Mucosa of gallbladder (tissue), 1 donor: Measurements from ENCODE around the gene SPNS3. TPM values are rescaled to one million over a fixed set of nuclear protein-coding genes. Genes with fewer than 3 reads are reported as not detected.

Experiments used
- DNase-seq: peaks from one replicate; pipeline ENCODE4 v3.0.0-alpha.2; 2020; ENCODE audit warnings: low spot score
- total RNA-seq: library from RNA; stranded (reverse); gene quantifications from one replicate; pipeline ENCODE4 v1.2.1, GENCODE V29; 2021
- donor health status: DM: no; HTN: no; CAD: no.

Gene SPNS3, protein sequence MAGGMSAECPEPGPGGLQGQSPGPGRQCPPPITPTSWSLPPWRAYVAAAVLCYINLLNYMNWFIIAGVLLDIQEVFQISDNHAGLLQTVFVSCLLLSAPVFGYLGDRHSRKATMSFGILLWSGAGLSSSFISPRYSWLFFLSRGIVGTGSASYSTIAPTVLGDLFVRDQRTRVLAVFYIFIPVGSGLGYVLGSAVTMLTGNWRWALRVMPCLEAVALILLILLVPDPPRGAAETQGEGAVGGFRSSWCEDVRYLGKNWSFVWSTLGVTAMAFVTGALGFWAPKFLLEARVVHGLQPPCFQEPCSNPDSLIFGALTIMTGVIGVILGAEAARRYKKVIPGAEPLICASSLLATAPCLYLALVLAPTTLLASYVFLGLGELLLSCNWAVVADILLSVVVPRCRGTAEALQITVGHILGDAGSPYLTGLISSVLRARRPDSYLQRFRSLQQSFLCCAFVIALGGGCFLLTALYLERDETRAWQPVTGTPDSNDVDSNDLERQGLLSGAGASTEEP
- total RNA-seq: 1.8 TPM

DNA sequence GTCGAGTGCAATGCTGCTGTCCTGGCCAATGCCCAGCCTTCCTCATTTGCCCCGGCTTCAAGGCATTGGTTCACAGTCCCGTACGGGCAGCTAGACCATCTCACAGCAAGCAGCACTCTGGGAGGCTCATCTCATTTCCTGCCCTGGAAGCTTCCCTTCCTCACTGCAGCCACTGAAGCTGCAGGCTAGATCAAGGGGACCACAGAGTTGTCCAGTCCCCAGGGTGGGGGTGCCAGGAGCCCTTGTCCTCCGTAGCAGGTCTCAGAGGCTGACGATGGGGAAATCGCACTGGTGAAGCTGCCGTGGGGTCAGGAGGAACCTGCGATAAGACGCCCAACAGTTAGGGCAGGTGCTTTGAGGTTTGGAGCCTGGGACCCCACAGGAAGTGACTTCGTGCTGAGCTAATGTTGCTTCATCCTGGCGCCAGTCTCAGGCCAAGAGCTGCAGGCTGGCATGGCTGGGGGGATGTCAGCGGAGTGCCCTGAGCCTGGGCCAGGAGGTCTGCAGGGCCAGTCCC is at the start of gene SPNS3:
Gene SPNS3, plus strand, starts transcription at position 426 of the 517 bp plus-strand sequence. Its CDS starts 28 bp downstream, at position 454.
- DNase-seq: no peak

DNA sequence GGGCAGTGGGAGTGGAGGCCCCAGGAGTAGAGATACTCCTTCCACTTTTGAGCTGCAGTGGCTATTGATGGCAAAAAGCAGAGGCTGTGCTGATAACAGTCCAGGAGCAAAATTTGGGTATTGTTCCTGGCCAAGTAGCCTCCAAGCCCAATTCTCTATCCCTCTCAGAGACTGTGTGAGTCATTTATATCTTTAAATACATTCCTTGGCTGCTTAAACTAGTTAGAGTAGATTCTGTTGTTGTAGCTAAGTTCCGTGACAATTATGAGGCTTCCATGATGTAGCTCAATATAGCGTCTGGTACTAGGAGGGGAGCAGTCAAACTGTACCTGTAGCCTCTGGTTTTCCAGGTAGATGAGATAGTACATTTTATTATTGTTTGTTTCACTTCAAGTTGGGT is 47.3 kb upstream of the SPNS3 start:
- DNase-seq: no peak

DNA sequence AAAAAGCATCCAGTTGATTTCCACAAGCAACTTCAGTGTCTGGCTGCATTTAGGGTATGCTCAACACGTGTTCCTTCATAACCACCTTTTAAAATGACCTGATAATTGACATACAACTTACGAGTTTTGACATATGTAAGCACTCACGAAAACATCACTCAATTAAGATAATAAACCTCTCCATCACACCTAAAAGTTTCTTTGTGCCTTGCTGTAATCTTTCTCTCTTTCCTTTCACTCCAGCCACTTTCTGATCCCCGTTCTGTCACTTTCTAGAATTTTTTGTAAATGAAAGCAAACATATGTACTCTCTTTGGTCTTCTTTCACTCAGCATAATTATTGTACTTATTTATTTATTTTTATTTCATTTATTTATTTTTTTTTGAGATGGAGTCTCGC is 46.6 kb upstream of the SPNS3 start:
- DNase-seq: no peak

DNA sequence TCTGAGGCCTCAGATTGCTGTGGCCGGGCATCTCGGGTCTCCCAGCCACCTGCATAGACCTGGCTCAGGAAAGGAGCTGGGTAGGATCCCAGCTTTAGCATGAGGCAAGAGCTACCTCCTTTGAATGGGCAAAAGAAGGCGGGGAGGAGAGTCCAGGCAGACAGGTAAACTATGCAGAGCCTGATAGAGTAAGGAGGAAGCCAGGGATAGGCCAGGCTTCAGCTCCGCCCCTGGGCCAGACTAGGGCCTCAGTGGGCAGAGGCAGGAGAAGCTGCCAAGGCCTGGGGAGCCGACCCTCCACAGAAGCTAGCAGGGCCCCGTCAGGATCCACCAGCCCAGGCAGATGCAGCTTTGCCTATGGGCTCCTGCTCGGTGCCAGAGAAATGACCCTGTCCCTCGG is 44.7 kb upstream of the SPNS3 start:
- no peak for DNase-seq

DNA sequence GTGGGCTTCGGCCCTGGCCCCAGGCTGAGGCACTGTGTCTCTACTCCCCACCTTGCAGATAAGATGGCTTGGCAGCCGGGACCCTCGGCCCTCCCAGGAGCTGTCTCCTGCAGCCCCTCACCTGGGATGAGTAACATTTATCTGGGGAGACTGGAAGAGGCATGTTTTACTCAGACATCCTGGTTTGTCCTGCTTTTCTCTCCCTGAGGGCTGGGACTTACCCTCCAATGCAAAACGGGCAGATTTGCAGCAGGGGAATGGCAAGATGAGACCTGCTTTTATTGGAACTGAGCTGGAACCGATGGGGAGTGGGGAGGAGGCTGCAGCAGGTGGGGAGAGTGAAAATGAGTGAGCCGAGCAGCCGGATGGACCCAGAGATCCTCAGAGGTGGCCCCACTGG is 39.9 kb upstream of the SPNS3 start:
- no peak for DNase-seq

DNA sequence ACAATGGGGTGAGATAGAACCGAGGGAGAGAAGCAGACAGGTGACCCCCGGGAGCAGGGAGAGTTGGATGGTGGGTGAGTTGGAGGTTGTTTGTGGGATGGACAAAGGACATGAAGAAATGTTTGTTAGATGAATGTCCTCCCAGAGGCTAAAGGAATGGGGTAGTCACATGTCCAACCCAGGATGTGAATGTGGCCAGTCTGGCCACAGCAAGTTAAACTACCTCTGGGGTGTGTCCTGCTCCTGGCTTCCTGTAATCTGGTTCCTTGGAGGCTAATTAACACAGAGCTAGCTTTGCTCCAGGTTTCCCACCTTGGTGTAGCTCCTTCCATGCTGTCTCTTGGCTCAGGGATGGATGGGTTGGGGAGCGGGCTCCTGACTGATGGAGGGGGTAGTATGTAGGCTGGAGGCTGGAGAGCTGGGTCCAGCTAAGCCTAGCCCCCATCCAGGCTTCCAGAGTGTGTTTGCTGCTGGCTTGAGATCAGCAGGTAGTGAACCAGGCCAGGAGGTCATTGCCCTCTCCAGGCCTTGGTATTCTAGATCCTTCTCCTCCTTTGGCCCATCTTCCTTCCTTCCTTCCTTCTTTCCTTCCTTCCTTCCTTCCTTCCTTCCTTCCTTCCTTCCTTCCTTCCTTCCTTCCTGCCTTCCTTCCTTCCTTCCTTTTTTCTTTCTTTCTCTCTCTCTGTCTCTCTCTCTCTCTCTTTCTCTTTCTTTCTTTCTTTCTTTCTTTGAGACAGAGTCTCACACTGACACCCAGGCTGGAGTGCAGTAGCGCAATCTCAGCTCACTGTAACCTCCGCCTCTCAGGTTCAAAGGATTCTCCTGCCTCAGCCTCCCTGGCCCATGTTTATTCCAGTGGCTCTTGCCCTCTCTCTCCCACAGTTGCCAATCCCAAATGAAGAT is 39.3 kb upstream of the SPNS3 start:
- DNase-seq: no peak

DNA sequence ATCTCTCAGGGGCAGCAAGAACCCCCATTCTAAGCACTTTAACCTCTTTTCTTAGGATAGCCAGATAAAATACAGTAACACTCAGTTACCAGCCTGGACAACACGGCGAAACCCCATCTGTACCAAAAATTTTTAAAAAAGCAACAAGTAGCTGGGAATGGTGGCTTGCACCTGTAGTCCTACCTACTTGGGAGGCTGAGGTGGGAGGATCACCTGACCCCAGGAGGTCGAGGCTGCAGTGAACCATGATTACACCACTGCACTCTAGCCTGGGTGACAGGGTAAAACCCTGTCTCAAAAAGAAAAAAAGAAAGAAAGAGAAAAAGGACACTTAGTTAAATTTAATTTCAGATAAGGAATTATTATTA is 38.6 kb upstream of the SPNS3 start:
- no peak for DNase-seq

DNA sequence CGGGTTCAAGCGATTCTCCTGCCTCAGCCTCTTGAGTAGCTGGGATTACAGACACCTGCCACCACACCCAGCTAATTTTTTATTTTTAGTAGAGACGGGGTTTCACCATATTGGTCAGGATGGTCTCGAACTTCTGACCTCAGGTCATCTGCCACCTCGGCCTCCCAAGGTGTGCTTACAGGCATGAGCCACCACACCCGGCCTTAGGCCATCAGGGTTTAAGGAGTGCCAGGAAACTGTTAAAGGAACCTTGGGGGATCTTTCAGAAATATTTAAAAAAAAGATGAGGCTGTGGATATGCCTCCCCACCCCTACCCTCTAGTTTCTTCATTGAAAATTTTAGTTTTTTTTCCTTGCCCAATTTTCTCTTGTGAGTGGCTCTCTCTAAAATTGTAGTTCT is 35.9 kb upstream of the SPNS3 start:
- no peak for DNase-seq

DNA sequence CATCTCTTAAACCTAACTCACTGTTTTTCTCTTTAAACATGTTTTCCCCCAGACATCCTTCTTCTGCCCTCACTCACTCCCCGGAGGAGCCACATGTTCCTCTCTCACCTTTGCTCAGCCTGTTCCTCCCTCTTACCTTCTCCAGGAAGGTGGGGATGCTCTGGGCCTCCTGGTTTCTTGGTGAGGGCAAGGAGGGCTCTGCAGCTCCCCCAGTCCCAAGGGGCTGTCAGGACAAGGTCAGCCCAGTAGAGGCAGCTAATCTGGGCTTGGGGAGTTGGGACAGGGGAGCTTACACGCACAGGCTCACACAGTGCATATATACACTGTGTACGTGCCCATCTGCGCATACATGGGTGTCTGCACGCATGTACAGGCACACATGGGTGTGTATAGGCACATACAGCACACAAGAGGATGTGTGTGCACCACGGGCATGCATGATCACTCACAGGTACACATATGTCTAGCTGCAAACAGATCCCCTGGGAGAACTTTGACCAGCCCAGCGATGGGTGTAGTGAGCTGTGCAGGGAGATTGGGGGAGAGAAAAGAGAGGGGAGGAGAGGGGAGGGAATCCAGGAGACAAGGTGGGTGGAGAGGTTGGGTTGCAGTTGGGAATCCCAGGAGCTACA is 28.6 kb upstream of the SPNS3 start:
- DNase-seq: no peak

DNA sequence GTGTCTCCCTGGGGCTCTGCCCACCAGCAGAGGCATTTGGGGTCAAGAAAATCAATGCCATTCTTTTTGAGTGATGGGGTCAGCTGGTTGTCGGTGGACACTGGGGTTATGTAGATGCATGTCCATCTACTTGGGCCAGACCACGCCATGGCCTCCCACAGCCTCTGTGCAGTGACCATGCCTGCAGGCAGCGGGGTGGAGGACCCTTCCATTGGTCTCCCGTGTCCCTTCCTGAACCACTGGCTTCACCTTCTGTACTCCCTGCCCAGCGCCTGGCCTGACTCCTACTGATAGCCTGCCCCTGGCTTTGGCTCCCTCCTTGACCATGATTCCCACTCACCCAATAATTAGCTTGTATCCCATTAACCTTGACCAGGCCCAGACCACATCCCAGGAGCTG is 28.0 kb upstream of the SPNS3 start:
- no peak for DNase-seq

DNA sequence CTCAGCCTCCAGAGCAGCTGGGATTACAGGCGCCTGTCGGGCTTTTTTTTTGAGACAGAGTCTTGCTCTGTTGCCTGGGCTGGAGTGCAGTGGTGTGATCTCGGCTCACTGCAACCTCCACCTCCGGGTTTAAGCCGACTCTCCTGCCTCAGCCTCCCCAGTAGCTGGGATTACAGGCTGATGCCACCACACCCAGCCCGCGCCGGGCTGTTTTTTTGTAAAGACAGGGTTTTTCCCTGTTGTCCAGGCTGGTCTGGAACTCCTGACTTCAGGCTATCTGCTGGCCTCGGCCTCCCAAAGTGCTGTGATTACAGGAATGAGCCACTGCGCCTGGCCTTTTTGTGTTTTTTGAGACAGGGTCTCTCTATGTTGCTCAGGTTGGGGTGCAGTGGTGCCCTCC is 27.4 kb upstream of the SPNS3 start:
- DNase-seq: no peak

DNA sequence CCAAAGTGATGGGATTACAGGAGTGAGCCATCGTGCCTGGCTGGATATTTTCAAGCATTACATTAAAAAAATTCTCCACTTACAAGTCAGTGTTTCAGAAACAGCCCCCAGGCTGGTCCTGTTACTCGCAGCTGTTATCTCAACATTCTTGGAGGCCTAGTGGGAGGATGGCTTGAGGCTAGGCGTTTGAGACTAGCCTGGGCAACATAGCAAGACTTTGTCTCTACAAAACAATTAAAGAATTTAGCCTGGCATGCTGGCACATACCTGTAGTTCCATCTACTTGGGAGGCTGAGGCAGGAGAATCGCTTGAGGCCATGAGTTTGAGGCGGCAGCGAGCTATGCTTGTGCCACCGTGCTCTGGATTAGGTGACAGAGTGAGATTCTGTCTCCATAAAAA is 26.5 kb upstream of the SPNS3 start:
- DNase-seq: no peak

DNA sequence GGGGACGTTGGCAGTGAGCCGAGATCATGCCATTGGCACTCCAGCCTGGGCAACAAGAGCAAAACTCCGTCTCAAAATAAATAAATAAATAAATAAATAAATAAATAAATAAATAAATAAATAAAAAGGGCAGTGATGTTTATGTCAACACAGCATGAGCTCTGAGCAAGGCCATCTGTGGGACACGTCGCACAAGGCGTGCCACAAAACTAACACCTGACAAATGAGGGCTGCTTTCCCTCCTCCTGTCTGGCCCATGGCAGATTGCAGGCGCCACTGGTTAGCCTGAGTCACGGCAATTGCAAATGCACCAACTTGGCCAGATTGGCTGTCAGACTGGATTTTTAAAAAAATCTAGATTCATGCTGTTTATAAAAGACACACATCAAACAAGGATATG is 25.9 kb upstream of the SPNS3 start:
- no peak for DNase-seq

DNA sequence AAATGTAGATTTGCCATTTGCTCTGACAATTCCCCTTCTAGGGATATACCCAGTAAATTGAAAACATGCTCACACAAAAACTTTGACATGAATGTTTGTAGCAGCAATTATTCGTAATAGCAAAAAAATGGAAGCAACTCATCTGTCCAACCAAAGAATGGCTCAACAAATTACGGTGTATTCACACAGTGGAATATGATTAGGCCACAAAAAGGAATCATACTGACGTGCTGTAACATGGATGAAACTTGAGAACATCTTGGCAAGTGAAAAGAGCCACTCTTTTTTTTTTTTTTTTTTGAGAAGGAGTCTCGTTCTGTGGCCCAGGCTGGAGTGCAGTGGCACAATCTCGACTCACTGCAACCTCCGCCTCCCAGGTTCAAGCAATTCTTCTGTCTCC is 24.1 kb upstream of the SPNS3 start:
- no peak for DNase-seq

DNA sequence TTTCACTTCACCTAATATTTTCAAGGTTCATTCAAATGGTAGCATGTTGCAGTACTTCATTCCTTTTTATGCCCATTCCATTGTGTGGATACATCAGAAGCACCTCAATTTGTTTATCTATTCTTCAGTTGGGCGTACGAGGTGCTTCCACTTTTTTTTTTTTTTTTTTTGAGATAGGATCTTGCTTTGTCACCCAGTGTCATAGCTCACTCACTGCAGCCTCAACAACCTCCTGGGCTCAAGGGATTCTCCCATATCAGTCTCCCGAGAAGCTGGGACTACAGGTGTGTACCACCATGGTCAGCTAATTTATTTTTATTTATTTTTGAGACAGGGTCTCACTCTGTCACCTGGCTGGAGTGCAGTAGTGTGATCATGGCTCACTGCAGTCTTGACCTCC is 22.5 kb upstream of the SPNS3 start:
- DNase-seq: no peak

DNA sequence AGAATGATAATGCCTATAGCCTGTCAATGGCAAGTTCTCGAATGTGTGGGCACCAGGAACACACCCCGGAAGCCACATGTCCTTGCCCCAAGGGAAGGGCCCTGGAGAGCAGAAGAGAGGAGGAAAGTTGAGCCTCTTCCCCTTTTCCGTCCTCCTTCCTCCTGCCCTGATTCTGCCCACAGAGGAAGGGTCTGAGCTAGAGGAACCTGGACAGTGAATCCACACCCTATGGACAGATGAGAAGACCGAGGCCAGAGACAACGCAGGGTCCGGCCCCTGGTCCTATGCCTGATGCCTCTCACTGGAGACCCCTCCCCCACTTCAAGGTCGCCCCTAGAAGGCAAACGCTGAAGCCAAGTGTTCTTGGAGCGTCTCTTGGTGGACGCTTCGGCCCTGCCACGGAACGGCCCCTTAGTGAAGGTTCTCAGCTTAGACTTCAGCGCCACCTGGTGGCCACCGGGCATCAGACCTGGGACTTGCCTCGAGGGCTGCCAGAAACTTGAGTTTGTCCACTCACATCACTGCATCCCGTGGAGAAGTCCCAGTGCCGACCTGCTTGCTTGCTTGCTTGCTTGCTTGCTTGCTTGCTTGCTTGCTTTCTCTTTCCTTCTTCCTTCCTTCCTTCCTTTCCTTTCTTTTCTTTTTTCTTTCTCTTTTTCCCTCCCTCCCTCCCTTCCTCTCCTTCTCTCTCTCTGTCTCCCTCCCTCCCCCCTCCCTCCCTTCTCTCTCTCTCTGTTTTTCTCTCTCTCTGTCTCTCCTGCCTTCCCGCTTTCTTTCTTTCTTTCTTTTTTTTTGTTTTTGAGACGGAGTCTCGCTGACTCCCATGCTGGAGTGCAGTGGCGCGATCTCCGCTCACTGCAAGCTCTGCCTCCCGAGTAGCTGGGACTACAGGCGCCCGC is 20.6 kb upstream of the SPNS3 start:
- DNase-seq: peak; percentile 94

DNA sequence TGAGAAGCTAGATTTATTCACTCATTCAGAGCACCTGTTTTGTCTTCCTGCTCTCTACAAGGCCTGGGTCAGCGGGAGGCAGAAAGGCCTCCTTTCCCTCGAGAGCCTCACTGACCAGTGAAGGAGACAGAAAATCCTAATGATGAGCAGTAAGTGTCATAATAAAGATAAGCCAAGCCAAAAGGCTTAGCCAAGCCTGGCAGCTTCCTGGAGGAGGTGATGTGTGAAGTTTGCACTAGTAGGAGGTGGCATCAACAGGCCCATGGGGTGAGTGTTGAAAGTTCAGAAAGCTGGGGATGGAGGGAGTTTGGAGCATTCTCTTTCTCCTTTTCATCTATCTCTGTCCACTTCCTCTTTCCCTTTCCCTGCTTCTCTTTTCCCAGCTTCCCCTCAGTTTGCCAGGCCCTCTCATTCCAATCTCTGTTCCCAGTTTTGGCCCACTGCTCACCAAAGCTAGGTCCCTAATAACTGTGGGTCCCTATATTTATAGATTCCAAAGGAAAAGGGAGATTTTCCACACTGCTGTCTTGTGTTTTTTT is 16.5 kb upstream of the SPNS3 start:
- no peak for DNase-seq

DNA sequence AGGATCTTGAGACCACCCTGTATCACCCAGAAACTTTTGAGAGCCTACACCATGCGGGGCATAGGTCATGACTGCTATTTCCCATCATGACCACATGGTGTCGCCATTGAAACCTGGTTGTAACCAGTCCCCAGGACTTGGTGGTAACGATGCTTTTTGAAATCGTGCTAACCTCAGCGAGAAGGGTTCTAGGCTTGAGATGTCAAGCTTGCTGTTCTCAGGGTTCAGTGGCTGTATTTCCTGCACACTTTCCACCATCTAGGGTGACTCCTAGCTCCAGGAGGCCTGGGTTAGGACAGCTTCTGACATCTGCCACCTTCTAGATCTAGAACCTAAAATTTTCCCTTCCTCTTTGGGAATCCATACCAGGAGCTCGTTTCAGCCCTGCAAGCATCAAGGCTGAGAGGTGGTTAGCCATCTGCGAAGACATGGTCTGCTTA is 13.0 kb upstream of the SPNS3 start:
- DNase-seq: peak; percentile 61

DNA sequence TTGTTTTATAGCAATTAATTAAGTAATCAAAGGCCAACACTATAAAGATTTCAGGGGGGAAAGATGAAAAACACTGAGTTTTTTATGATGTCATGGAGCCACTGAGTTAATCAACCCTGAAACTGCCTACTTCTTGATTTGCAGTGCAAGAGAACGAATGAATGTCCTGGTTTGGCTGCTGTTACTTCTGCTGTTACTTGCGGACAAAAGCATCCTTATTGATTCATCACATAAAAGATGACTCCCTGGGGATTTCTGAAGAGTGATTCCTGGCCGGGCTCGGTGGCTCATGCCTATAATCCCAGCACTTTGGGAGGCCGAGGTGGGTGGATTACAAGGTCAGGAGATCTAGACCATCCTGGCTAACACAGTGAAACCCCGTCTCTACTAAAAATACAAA is 10.9 kb upstream of the SPNS3 start:
- DNase-seq: no peak

DNA sequence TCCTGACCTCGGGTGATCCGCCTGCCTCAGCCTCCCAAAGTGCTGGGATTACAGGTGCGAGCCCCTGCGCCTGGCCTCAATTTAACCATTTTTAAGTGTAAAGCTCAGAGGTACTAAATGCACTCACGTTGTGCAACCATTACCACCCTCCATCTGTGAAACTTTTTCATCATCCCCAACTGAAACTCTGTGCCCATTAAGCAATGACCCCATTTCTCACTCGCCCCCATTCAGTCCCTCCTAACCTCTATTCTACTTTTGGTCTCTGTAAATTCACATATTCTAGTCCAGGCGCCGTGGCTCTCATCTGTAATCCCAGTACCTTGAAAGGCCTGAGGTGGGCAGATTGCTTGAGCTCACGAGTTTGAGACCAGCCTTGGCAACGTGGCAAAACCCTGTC is 8.3 kb upstream of the SPNS3 start:
- DNase-seq: no peak
